HepG2 (cell line): ENCODE measurements around the gene GRB2. TPM values are rescaled to one million over a fixed set of nuclear protein-coding genes. Genes with fewer than 3 reads are reported as not detected.

Experiments
- CAMTA2 ChIP-seq: sonication (generic); formaldehyde crosslinking; IDR thresholded peaks from 2 replicates; pipeline ENCODE4 v1.4.0; 2020; ENCODE audit warnings: mild to moderate bottlenecking, missing genetic modification reagents, borderline replicate concordance
- EHMT2 ChIP-seq: fragments of 200-600 bp; sonication (generic); IDR thresholded peaks from 2 replicates; pipeline ENCODE4 v1.7.0; 2017; ENCODE audit warnings: antibody characterized with exemption, low read depth, low read length, borderline replicate concordance
- FLYWCH1 ChIP-seq: sonication (generic); formaldehyde crosslinking; IDR thresholded peaks from 2 replicates; pipeline ENCODE4 v1.8.1; 2023; ENCODE audit warnings: mild to moderate bottlenecking, missing genetic modification reagents
- GATAD1 ChIP-seq: IDR thresholded peaks from 2 replicates; pipeline ENCODE4 v1.6.1; 2016; ENCODE audit warnings: missing genetic modification reagents, missing compliant biosample characterization
- GMEB1 ChIP-seq: sonication (generic); formaldehyde crosslinking; IDR thresholded peaks from 2 replicates; pipeline ENCODE4 v1.5.1; 2020; ENCODE audit warnings: missing genetic modification reagents, mild to moderate bottlenecking, borderline replicate concordance
- GTF3A ChIP-seq: sonication (generic); formaldehyde crosslinking; conservative IDR thresholded peaks from 2 replicates; pipeline ENCODE4 v1.4.0; 2020; ENCODE audit warnings: mild to moderate bottlenecking, missing genetic modification reagents
- HMG20B ChIP-seq: conservative IDR thresholded peaks from 2 replicates; pipeline ENCODE4 v1.6.1; 2016; ENCODE audit warnings: missing genetic modification reagents, missing compliant biosample characterization
- KDM5B ChIP-seq: sonication (generic); formaldehyde crosslinking; IDR thresholded peaks from 2 replicates; pipeline ENCODE4 v1.4.0; 2020; ENCODE audit warnings: missing genetic modification reagents, mild to moderate bottlenecking, borderline replicate concordance
- KLF13 ChIP-seq: sonication (generic); formaldehyde crosslinking; IDR thresholded peaks from 2 replicates; pipeline ENCODE4 v1.4.0; 2020; ENCODE audit warnings: mild to moderate bottlenecking, missing genetic modification reagents
- KMT2A ChIP-seq: sonication (generic); formaldehyde crosslinking; IDR thresholded peaks from 2 replicates; pipeline ENCODE4 v1.4.0; 2020; ENCODE audit warnings: missing genetic modification reagents
- MAX ChIP-seq: IDR thresholded peaks from 2 replicates; pipeline ENCODE4 v1.6.1; 2012; ENCODE audit warnings: inconsistent platforms
- MXD1 ChIP-seq: sonication (generic); formaldehyde crosslinking; IDR thresholded peaks from 2 replicates; pipeline ENCODE4 v1.4.0; 2020; ENCODE audit warnings: mild to moderate bottlenecking, missing genetic modification reagents
- NR0B2 ChIP-seq: sonication (generic); formaldehyde crosslinking; IDR thresholded peaks from 2 replicates; pipeline ENCODE4 v1.4.0; 2020; ENCODE audit warnings: mild to moderate bottlenecking, missing genetic modification reagents
- POLR2A ChIP-seq, 2 experiments: IDR thresholded peaks; 2 replicates each; pipeline ENCODE4 v1.6.1; 2011; ENCODE audit warnings: low read depth in 2 of 2, low read length in 2 of 2, mild to moderate bottlenecking in 1 of 2, moderate library complexity in 1 of 2; ENCODE audit not compliant: insufficient read depth in 1 of 2
- REXO4 ChIP-seq: sonication (generic); formaldehyde crosslinking; IDR thresholded peaks from 2 replicates; pipeline ENCODE4 v1.8.0; 2022; ENCODE audit warnings: missing genetic modification reagents, mild to moderate bottlenecking, borderline replicate concordance
- RFX3 ChIP-seq: IDR thresholded peaks from 2 replicates; pipeline ENCODE4 v1.6.1; 2016; ENCODE audit warnings: missing biosample characterization, missing genetic modification reagents
- SATB2 ChIP-seq: sonication (generic); formaldehyde crosslinking; IDR thresholded peaks from 2 replicates; pipeline ENCODE4 v1.5.0; 2020; ENCODE audit warnings: missing genetic modification reagents
- SOX13 ChIP-seq, 3 experiments: fragments of 450-650 bp in 1 of 3; sonication (generic) in 1 of 3; formaldehyde crosslinking in 1 of 3; IDR thresholded peaks in 2 of 3; conservative IDR thresholded peaks in 1 of 3; 2 replicates each; pipeline versions ENCODE4 v1.5.0 to v1.6.1; 2016 to 2020; ENCODE audit warnings: antibody characterized with exemption in 1 of 3, mild to moderate bottlenecking in 1 of 3, missing compliant biosample characterization in 1 of 3, missing genetic modification reagents in 1 of 3, moderate library complexity in 1 of 3
- TBL1XR1 ChIP-seq: fragments of 150-350 bp; IDR thresholded peaks from 2 replicates; pipeline ENCODE4 v1.6.1; 2014; ENCODE audit warnings: borderline replicate concordance, low read length; ENCODE audit not compliant: partially characterized antibody
- ZBTB8A ChIP-seq: sonication (generic); formaldehyde crosslinking; IDR thresholded peaks from 2 replicates; pipeline ENCODE4 v1.4.0; 2020; ENCODE audit warnings: mild to moderate bottlenecking, low read depth, missing genetic modification reagents, borderline replicate concordance
- ZFAT ChIP-seq: sonication (generic); formaldehyde crosslinking; conservative IDR thresholded peaks from 2 replicates; pipeline ENCODE4 v1.8.1; 2023; ENCODE audit warnings: missing genetic modification reagents, inconsistent platforms
- ZNF10 ChIP-seq: sonication (generic); formaldehyde crosslinking; IDR thresholded peaks from 2 replicates; pipeline ENCODE4 v1.4.0; 2020; ENCODE audit warnings: mild to moderate bottlenecking, low read depth, missing genetic modification reagents, borderline replicate concordance
- ZNF44 ChIP-seq: sonication (generic); formaldehyde crosslinking; IDR thresholded peaks from 2 replicates; pipeline ENCODE4 v1.5.1; 2020; ENCODE audit warnings: mild to moderate bottlenecking, missing genetic modification reagents
- ZNF468 ChIP-seq: sonication (generic); formaldehyde crosslinking; IDR thresholded peaks from 2 replicates; pipeline ENCODE4 v1.8.0; 2022; ENCODE audit warnings: mild to moderate bottlenecking, moderate library complexity, missing genetic modification reagents
- ZNF660 ChIP-seq: sonication (generic); formaldehyde crosslinking; IDR thresholded peaks from 2 replicates; pipeline ENCODE4 v1.5.1; 2020; ENCODE audit warnings: mild to moderate bottlenecking, low read depth, missing genetic modification reagents, borderline replicate concordance
- ZNF709 ChIP-seq: sonication (generic); formaldehyde crosslinking; IDR thresholded peaks from 2 replicates; pipeline ENCODE4 v1.5.0; 2020; ENCODE audit warnings: mild to moderate bottlenecking, missing genetic modification reagents
- ZNF788 ChIP-seq: sonication (generic); formaldehyde crosslinking; IDR thresholded peaks from 2 replicates; pipeline ENCODE4 v1.5.0; 2020; ENCODE audit warnings: mild to moderate bottlenecking, missing genetic modification reagents, borderline replicate concordance
- polyA plus RNA-seq, 8 experiments: library from polyadenylated mRNA; depleted of rRNA in 3 of 8; stranded (reverse) in 7 of 8; unstranded in 1 of 8; fragments of >200 nt; fragmentation: Illumina TruSeq in 4 of 8; extraction: Trizol in 4 of 8; gene quantifications; 2 replicates each; pipeline versions ENCODE4 v1.2.1 to v1.2.3, GENCODE V29; 2011 to 2016; ENCODE audit warnings: low read depth in 4 of 8, missing spikeins in 1 of 8, mixed read lengths in 1 of 8; ENCODE audit not compliant: insufficient read depth in 1 of 8
- total RNA-seq, 5 experiments: library from RNA; depleted of rRNA; stranded (reverse); fragments of >200 nt; fragmentation: Illumina TruSeq; extraction: Trizol; gene quantifications; 2 replicates each; pipeline ENCODE4 v1.2.3, GENCODE V29; 2016; ENCODE audit warnings: low read depth in 1 of 5

GRB2 gene
- total and polyA plus RNA-seq, 2 of the 13 experiments (the other 11 are each of a cell fraction or from before 2014, with no cell fraction given) = 84.6 to 92.3 TPM

GRCh38 chr17:75430159-75430974, 24.9 kb upstream of the GRB2 start (continued):
- TF ChIP-seq POLR2A (IDR thresholded peaks at IDR 0.05; ENCODE audit: insufficient read depth in 1 of 2, low read depth in 2 of 2, low read length in 2 of 2) = peak; percentile 60 to 67; a peak in 3 of 4 replicates
- 0 out of 2 replicates have a peak, but pooled peaks have one; percentile 56 for TF ChIP-seq HMG20B (CRISPR knock-in tag)
- no peak for TF ChIP-seq REXO4 (CRISPR knock-in tag)
- no peak for TF ChIP-seq ZFAT (CRISPR knock-in tag)
- no peak for TF ChIP-seq GTF3A (CRISPR knock-in tag)
- TF ChIP-seq SOX13 (IDR thresholded peaks at IDR 0.05) = no peak
- peak in 1 of 2 experiments; percentile 69; a peak in 2 of 4 replicates for TF ChIP-seq SOX13 (CRISPR knock-in tag; conservative IDR thresholded peaks at IDR 0.05 in 1 of 2, IDR thresholded peaks at IDR 0.05 in 1 of 2)
- 0 out of 2 replicates have a peak, but pooled peaks have one; percentile 30 for TF ChIP-seq KMT2A
- TF ChIP-seq MAX = peak; percentile 58; the same call in 1 of the 2 replicates
- TF ChIP-seq SATB2 (CRISPR knock-in tag) = no peak
- no peak for TF ChIP-seq KLF13 (CRISPR knock-in tag)
- TF ChIP-seq ZNF709 (CRISPR knock-in tag) = 0 out of 2 replicates have a peak, but pooled peaks have one; percentile 1
- TF ChIP-seq ZNF10 (CRISPR knock-in tag) = no peak
- TF ChIP-seq ZNF44 = 0 out of 2 replicates have a peak, but pooled peaks have one; percentile 40
- TF ChIP-seq NR0B2 (CRISPR knock-in tag) = no peak
- no peak; the same call in 1 of the 2 replicates for TF ChIP-seq KDM5B
- 0 out of 2 replicates have a peak, but pooled peaks have one; percentile 38 for TF ChIP-seq GMEB1 (CRISPR knock-in tag)
- no peak for TF ChIP-seq MXD1 (CRISPR knock-in tag)
- TF ChIP-seq ZNF660 (CRISPR knock-in tag) = no peak
- no peak for TF ChIP-seq EHMT2
- TF ChIP-seq ZBTB8A = no peak
- TF ChIP-seq GATAD1 (CRISPR knock-in tag) = 0 out of 2 replicates have a peak, but pooled peaks have one; percentile 25
- TF ChIP-seq CAMTA2 (CRISPR knock-in tag) = no peak
- TF ChIP-seq ZNF788 (CRISPR knock-in tag) = peak; percentile 68; the same call in 1 of the 2 replicates
- no peak for TF ChIP-seq FLYWCH1
- no peak for TF ChIP-seq RFX3 (CRISPR knock-in tag)
- no peak for TF ChIP-seq TBL1XR1
- TF ChIP-seq ZNF468 (CRISPR knock-in tag) = no peak
